ENCODE measurements around the gene ATP8B4. TPM values are rescaled to one million over a fixed set of nuclear protein-coding genes. Genes with fewer than 3 reads are reported as not detected.

The ATP8B4 gene
- total RNA-seq, 1 donor: 0.99 TPM

- peak; percentile 78 for DNase-seq (ENCODE audit: low read depth)
- no peak for TF ChIP-seq CTCF (IDR thresholded peaks at IDR 0.05; ENCODE audit: insufficient read depth, low read length)
- no peak overlapping the region for H3K4me3 ChIP-seq (ENCODE audit: low read depth, low read length)
These were observed 270.2 kb downstream of the ATP8B4 start for GRCh38 chr15:49848807-49849206.

GRCh38 chr15:49848282-49848724, 270.7 kb downstream of the ATP8B4 start:
- H3K4me3 ChIP-seq (ENCODE audit: low read depth, low read length): no peak overlapping the region
- TF ChIP-seq CTCF (IDR thresholded peaks at IDR 0.05; ENCODE audit: insufficient read depth, low read length): no peak
- DNase-seq (ENCODE audit: low read depth): peak; percentile 100

GRCh38 chr15:49847423-49848281, 271.4 kb downstream of the ATP8B4 start:
- peak; percentile 64 for DNase-seq (ENCODE audit: low read depth)
- no peak for TF ChIP-seq CTCF (IDR thresholded peaks at IDR 0.05; ENCODE audit: insufficient read depth, low read length)
- peak overlapping the region; percentile 2 for H3K4me3 ChIP-seq (ENCODE audit: low read depth, low read length)

GRCh38 chr15:49844390-49844789, 274.6 kb downstream of the ATP8B4 start:
- no peak for TF ChIP-seq CTCF (IDR thresholded peaks at IDR 0.05; ENCODE audit: insufficient read depth, low read length)
- H3K4me3 ChIP-seq (ENCODE audit: low read depth, low read length): no peak overlapping the region
- DNase-seq (ENCODE audit: low read depth): no peak

GRCh38 chr15:49843725-49844124, 275.3 kb downstream of the ATP8B4 start:
- H3K4me3 ChIP-seq (ENCODE audit: low read depth, low read length): no peak overlapping the region
- no peak for TF ChIP-seq CTCF (IDR thresholded peaks at IDR 0.05; ENCODE audit: insufficient read depth, low read length)
- DNase-seq (ENCODE audit: low read depth): no peak

GRCh38 chr15:49842031-49842730, 276.9 kb downstream of the ATP8B4 start:
- TF ChIP-seq CTCF (IDR thresholded peaks at IDR 0.05; ENCODE audit: insufficient read depth, low read length): no peak
- no peak overlapping the region for H3K4me3 ChIP-seq (ENCODE audit: low read depth, low read length)
- no peak for DNase-seq (ENCODE audit: low read depth)
